GM21825 (cell line): ENCODE measurements around the gene ALG1L2.
"Not testable (repeated sequence)": the region's sequence is repeated elsewhere in the genome, so short reads cannot be mapped to it uniquely, and the experiment has no call there.

Source experiments
- ATAC-seq: cut with Tn5 transposase; IDR thresholded peaks from one replicate; pipeline ENCODE4 v1.9.1; 2021; ENCODE audit warnings: mild to moderate bottlenecking, moderate library complexity; ENCODE audit not compliant: unreplicated experiment

The ALG1L2 gene

DNA sequence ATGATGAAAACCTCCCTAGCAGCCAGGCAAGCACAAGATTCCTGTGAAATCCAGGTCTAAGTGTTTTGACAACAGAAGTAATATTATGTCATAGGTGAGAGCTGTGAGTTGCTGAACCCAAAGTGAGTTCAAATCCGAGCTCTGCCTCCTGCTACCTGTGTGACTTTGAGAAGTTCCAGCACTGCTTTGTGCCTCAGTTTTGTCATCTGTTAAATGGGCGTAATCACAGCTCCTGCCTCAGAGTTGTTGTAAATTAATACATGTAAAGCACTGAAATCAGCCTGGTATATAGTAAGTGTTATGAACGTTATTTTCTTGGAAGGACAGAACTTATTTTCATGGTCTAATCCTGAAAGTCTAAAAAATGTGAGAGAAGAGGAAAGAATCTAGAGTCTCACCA lies 38.7 kb downstream of the ALG1L2 start:
- not testable (repeated sequence) for ATAC-seq

DNA sequence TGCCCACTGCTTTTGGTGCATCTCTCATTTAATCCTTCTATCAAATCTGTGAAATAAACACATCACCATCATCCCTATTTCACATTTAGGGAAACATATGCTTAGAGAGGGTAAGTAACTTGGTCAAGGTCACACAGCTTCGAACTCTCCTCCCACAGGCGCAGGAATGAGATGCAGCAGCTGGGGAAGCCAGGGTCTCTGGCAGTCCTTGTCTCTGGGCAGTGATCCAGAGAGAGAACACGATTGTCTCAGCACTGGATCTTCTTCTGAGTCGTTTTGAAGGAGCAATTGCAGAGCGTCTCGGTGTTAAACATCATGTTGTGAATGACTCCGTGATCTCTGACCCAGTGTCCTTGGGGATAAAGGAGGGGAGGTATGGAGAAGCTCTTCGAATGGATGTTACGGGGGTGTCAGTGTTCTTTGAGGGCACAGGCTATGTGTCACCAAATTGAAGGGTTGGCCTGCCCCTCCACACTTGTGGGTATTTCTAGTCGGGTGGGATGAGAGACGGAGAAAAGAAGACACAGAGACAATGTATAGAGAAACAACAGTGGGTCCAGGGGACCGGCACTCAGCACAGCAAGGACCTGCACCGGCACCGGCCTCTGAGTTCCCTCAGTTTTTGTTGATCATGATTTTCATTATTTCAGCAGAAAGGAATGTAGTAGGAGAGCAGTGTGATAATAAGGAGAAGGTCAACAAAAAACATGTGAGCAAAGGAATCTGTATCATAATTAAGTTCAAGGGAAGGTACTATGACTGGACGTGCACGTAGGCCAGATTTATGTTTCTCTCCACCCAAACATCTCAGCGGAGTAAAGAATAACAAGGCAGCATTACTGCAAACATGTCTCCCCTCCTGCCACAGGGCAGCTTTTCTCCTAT lies 41.5 kb downstream of the ALG1L2 start:
- ATAC-seq = not testable (repeated sequence)

DNA sequence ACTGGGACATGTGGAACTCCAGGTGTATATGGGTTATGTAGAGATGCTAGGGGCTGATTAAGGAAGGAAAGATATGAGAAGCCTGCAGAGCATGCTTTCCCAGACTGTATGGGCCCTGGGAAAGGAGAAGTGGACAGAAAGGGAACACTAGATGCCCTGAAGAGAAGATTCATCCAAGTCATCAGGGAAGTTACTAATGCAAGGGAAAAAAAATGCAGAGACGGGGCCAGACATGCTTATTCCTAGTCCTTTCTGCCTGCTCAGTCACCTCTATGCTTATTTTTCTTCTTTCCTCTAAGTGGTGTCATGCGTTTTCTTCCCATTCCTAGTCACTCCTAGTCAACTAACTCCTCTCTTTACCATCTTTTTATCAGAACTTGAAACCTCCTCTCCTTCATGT lies 43.8 kb downstream of the ALG1L2 start:
- ATAC-seq = not testable (repeated sequence)

DNA sequence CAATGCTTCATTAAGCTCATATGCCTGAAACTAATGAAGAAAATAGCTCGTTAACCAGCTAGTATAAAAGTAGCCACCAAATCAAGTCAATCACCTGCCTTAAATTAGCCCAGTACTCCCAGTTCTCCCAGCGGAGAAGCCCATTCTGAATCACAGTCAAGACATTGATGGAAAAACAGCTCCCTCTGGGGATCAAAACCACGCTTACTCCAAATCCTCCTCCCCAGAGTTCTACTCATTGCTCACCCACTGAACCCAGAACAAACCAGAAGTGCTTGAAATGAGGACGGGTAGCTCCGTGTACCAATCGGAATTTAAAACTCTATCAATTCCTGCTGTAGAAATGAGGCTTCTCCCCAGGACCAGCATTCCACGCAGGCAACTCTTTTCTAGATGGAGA lies 54.7 kb downstream of the ALG1L2 start:
- not testable (repeated sequence) for ATAC-seq

DNA sequence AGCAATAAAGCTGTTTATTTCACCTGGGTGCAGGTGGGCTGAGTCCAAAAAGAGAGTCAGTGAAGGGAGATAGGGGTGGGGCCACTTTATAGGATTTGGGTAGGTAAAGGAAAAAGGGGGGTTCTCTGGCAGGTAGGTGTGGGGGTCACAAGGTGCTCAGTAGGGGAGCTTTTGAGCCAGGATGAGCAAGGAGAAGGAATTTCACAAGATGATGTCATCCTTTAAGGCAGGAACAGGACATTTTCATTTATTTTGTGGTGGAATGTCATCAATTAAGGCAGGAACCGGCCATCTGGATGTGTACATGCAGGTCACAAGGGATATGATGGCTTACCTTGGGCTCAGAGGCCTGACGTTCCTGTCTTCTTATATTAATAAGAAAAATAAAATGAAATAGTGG lies 56.1 kb downstream of the ALG1L2 start:
- not testable (repeated sequence) for ATAC-seq

DNA sequence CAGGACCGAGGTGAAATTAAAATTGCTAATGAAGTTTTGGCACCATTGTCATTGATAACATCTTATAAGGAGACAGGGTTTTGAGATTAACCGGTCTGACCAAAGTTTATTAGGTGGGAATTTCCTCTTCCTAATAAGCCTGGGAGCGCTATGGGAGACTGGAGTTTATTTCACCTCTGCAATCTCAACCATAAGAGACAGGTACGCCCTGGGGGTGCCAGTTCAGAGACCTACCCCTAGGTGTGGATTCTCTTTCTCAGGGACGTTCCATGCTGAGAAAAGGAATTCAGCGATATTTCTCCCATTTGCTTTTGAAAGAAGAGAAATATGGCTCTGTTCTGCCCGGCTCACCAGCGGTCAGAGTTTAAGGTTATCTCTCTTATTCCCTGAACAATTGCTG lies 57.4 kb downstream of the ALG1L2 start:
- not testable (repeated sequence) for ATAC-seq

- not testable (repeated sequence) for ATAC-seq
These were observed 59.1 kb downstream of the ALG1L2 start for GRCh38 chr3:130140756-130141155.

- ATAC-seq = not testable (repeated sequence)
These were observed 62.2 kb downstream of the ALG1L2 start for GRCh38 chr3:130143648-130144327.

GRCh38 chr3:130144328-130144650 lies 62.7 kb downstream of the ALG1L2 start:
- not testable (repeated sequence) for ATAC-seq

DNA sequence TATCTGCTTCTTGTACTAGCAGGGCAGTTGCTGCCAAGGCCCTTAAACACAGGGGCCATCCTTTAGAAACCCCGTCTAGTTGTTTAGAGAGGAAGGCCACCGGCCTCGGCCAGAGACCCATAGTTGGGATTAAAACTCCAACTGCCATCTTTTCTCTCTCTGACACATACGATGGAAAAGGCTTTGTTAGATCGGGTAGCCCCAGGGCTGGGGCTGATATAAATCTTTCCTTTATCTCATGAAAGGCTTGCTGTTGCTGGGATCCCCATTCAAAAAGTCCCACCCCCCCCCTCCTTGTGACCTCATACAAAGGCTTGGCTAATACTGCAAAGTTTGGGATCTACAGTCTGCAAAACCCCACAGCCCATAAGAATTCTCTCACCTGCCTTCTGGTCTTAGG lies 63.8 kb downstream of the ALG1L2 start:
- not testable (repeated sequence) for ATAC-seq

GRCh38 chr3:130146465-130146864 lies 64.8 kb downstream of the ALG1L2 start:
- not testable (repeated sequence) for ATAC-seq
